Activated CD8-positive, alpha-beta memory T cell treated with anti-CD3 and anti-CD28 coated beads, Interleukin-2, amount 50 U/mL, for 48 hours (primary cell): ENCODE data around the gene TNS4.

ENCODE experiments used
- DNase-seq: peaks from one replicate; pipeline ENCODE4 v3.0.0-alpha.2; 2020

The TNS4 gene

GRCh38 chr17:40470932-40471828, 30.2 kb downstream of the TNS4 start:
- DNase-seq: no peak

- DNase-seq: no peak
Measured at GRCh38 chr17:40469805-40470675, 31.4 kb downstream of the TNS4 start.

- DNase-seq: no peak
Measured at GRCh38 chr17:40468560-40468959, 32.9 kb downstream of the TNS4 start.

GRCh38 chr17:40467281-40467867, 34.0 kb downstream of the TNS4 start:
- DNase-seq: no peak

GRCh38 chr17:40466298-40466971, 35.0 kb downstream of the TNS4 start:
- no peak for DNase-seq

- no peak for DNase-seq
Measured at GRCh38 chr17:40464392-40464855, 37.0 kb downstream of the TNS4 start.

GRCh38 chr17:40463122-40463550, 38.3 kb downstream of the TNS4 start:
- no peak for DNase-seq

- DNase-seq: no peak
Measured at GRCh38 chr17:40462343-40463121, 38.9 kb downstream of the TNS4 start.

- DNase-seq: no peak
Measured at GRCh38 chr17:40461732-40462342, 39.6 kb downstream of the TNS4 start.

GRCh38 chr17:40460968-40461731, 40.3 kb downstream of the TNS4 start:
- no peak for DNase-seq

- no peak for DNase-seq
Measured at GRCh38 chr17:40460604-40460967, 40.8 kb downstream of the TNS4 start.

- DNase-seq: no peak
Measured at GRCh38 chr17:40459636-40460603, 41.5 kb downstream of the TNS4 start.

GRCh38 chr17:40458851-40459482, 42.5 kb downstream of the TNS4 start:
- DNase-seq: no peak

GRCh38 chr17:40457964-40458791, 43.2 kb downstream of the TNS4 start:
- no peak for DNase-seq

GRCh38 chr17:40457369-40457768, 44.1 kb downstream of the TNS4 start:
- no peak for DNase-seq

GRCh38 chr17:40456396-40456951, 44.9 kb downstream of the TNS4 start:
- no peak for DNase-seq

- no peak for DNase-seq
Measured at GRCh38 chr17:40454613-40454995, 46.8 kb downstream of the TNS4 start.
